HEK293 (cell line): ENCODE measurements around the gene TPP1.

ENCODE experiments used
- GLIS2 ChIP-seq: fragments of 450-650 bp; formaldehyde crosslinking; IDR thresholded peaks from 2 replicates; pipeline ENCODE4 v1.5.1; 2016; ENCODE audit warnings: missing biosample characterization, missing genetic modification characterization
- REST ChIP-seq: fragments of 450-650 bp; formaldehyde crosslinking; IDR thresholded peaks from 2 replicates; pipeline ENCODE4 v1.5.1; 2016; ENCODE audit warnings: missing biosample characterization, missing genetic modification characterization
- YY1 ChIP-seq: fragments of 450-650 bp; formaldehyde crosslinking; IDR thresholded peaks from 2 replicates; pipeline ENCODE4 v1.5.1; 2018; ENCODE audit warnings: missing biosample characterization, missing genetic modification characterization
- ZBTB1 ChIP-seq: fragments of 450-650 bp; formaldehyde crosslinking; IDR thresholded peaks from 2 replicates; pipeline ENCODE4 v1.5.1; 2016; ENCODE audit warnings: missing biosample characterization, missing genetic modification characterization
- ZBTB17 ChIP-seq: fragments of 450-650 bp; formaldehyde crosslinking; IDR thresholded peaks from 2 replicates; pipeline ENCODE4 v1.5.1; 2016; ENCODE audit warnings: missing biosample characterization, missing genetic modification characterization
- ZNF112 ChIP-seq: fragments of 450-650 bp; formaldehyde crosslinking; IDR thresholded peaks from 2 replicates; pipeline ENCODE4 v1.5.0; 2017; ENCODE audit warnings: missing biosample characterization, missing genetic modification characterization
- ZXDB ChIP-seq: fragments of 450-650 bp; formaldehyde crosslinking; IDR thresholded peaks from 2 replicates; pipeline ENCODE4 v1.5.1; 2016; ENCODE audit warnings: missing biosample characterization, missing genetic modification characterization

GRCh38 chr11:6646918-6647679 is 27.9 kb upstream of the TPP1 start:
- TF ChIP-seq ZXDB (tag by site-specific recombination) = no peak
- TF ChIP-seq GLIS2 = no peak
- no peak for TF ChIP-seq ZBTB17 (tag by site-specific recombination)
- no peak for TF ChIP-seq ZNF112 (tag by site-specific recombination)
- no peak for TF ChIP-seq REST (tag by site-specific recombination)
- no peak for TF ChIP-seq ZBTB1 (tag by site-specific recombination)
- TF ChIP-seq YY1 (tag by site-specific recombination) = no peak
